ENCODE data around the gene CEMIP. TPM values are rescaled to one million over a fixed set of nuclear protein-coding genes. Genes with fewer than 3 reads are reported as not detected.

Gene CEMIP
- total and polyA plus RNA-seq, 2 of the 8 experiments (the other 6 are each of a cell fraction or from before 2014, with no cell fraction given): 0.11 to 0.60 TPM

GRCh38 chr15:80854104-80854503, 74.9 kb downstream of the CEMIP start:
- no peak overlapping the region for H4K8ac ChIP-seq (ENCODE audit: extremely low read depth, insufficient read depth, low read length)
- H2BK120ac ChIP-seq (replicated peaks; ENCODE audit: low read depth, low read length): no peak overlapping the region
- H3K18ac ChIP-seq (ENCODE audit: extremely low read depth, low read length): no peak overlapping the region

More at GRCh38 chr15:80854104-80854503, 74.9 kb downstream of the CEMIP start:
- H3K9ac ChIP-seq (replicated peaks in 1 of 4; ENCODE audit: extremely low read depth in 1 of 4, low read depth in 3 of 4, low read length in 3 of 4): no peak overlapping the region
- H2BK20ac ChIP-seq (ENCODE audit: low read length): no peak overlapping the region
- H2AFZ ChIP-seq (ENCODE audit: low read length): no peak overlapping the region
- FAIRE-seq: no peak
- no peak overlapping the region for H3K4ac ChIP-seq (replicated peaks; ENCODE audit: insufficient read length, low read depth, low read length)
- H3K79me2 ChIP-seq (ENCODE audit: control insufficient read depth in 1 of 2, insufficient read depth in 2 of 2, low read length in 2 of 2): no peaks in the 10 kb centered on the region
- H2BK12ac ChIP-seq (ENCODE audit: low read depth, low read length): no peak overlapping the region
- H3K4me3 ChIP-seq (ENCODE audit: extremely low read depth in 1 of 4, insufficient read depth in 2 of 4, low read depth in 3 of 4, low read length in 4 of 4): no peak overlapping the region
- 93% methylated on average over 6 of the region's 6 CpGs; no CpG with 5 or more reads in 1 of the 2 experiments for WGBS, 2 experiments (ENCODE audit: extremely low coverage in 1 of 2, insufficient coverage in 1 of 2, insufficient read length in 1 of 2, insufficient replicate concordance in 2 of 2, low coverage in 1 of 2, low lambda C conversion rate in 2 of 2, missing lambda C conversion rate in 1 of 2)
- no peak overlapping the region for H3K23ac ChIP-seq (ENCODE audit: insufficient read length)
- no peak for DNase-seq (ENCODE audit: low read depth in 1 of 2, low spot score in 2 of 2)
- H3K23me2 ChIP-seq (ENCODE audit: low read depth, low read length): no peaks in the 10 kb centered on the region
- H3K9me3 ChIP-seq (ENCODE audit: insufficient read depth in 2 of 2, low read depth in 1 of 2, low read length in 1 of 2): no peaks in the 10 kb centered on the region
- ChIA-PET POLR2A (ENCODE audit: partially characterized antibody) (interaction anchor here (1.4 kb wide), 1 partner anchor 22 kb away, joined by 3 read pairs; no protein-coding TSS in a partner anchor), CTCF (ENCODE audit: partially characterized antibody) (interaction anchor here (0.7 to 4.6 kb wide), 14 partner anchors 9 to 435 kb away, joined by 3 to 35 read pairs (median 4); partner anchors contain the start of gene CEMIP)
- H3K79me1 ChIP-seq (ENCODE audit: low read depth, low read length): no peaks in the 10 kb centered on the region
- TF ChIP-seq, protein P1, sequence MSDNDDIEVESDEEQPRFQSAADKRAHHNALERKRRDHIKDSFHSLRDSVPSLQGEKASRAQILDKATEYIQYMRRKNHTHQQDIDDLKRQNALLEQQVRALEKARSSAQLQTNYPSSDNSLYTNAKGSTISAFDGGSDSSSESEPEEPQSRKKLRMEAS (IDR thresholded peaks at IDR 0.05): no peak
- TF ChIP-seq TBP (IDR thresholded peaks at IDR 0.05; ENCODE audit: low read depth, low read length): no peak
- peaks cover 0 to 6% (median 1%) of the 10 kb centered on the region in 4 experiments; a peak in 2 of 7 replicates for H3K4me1 ChIP-seq (replicated peaks in 1 of 4; ENCODE audit: control insufficient read depth in 3 of 4, insufficient read depth in 4 of 4, low read length in 3 of 4)
- H3K56ac ChIP-seq (replicated peaks; ENCODE audit: insufficient read length, low read depth, low read length): no peak overlapping the region
- H2BK15ac ChIP-seq (ENCODE audit: low read length): no peak overlapping the region
- no peak overlapping the region for H2BK5ac ChIP-seq (ENCODE audit: low read depth, low read length)
- H3K36me3 ChIP-seq (ENCODE audit: control insufficient read depth in 2 of 4, insufficient read depth in 4 of 4, low read length in 3 of 4): no peaks in the 10 kb centered on the region
- no peak overlapping the region for H3K27ac ChIP-seq (ENCODE audit: low read depth, low read length)
- no peaks in the 10 kb centered on the region for H4K20me1 ChIP-seq (replicated peaks in 1 of 2; ENCODE audit: control insufficient read depth in 1 of 2, insufficient read depth in 2 of 2, low read length in 2 of 2)
- H3K27me3 ChIP-seq (replicated peaks in 1 of 4; ENCODE audit: control insufficient read depth in 3 of 4, extremely low read depth in 1 of 4, insufficient read depth in 3 of 4, low read length in 3 of 4): peaks cover 0 to 2% (median 0%) of the 10 kb centered on the region in 4 experiments; a peak in 1 of 7 replicates
- no peak overlapping the region for H4K5ac ChIP-seq (ENCODE audit: insufficient read length, low read depth, low read length)
- H4K91ac ChIP-seq (replicated peaks; ENCODE audit: insufficient read length, low read length): no peak overlapping the region
- no peak overlapping the region for H3K14ac ChIP-seq (ENCODE audit: insufficient read length)
- H3K4me2 ChIP-seq (ENCODE audit: insufficient read depth in 1 of 2, low read depth in 2 of 2, low read length in 2 of 2): no peak overlapping the region
- H2AK5ac ChIP-seq (ENCODE audit: low read depth, low read length): no peak overlapping the region
